ENCODE measurements around the gene NPEPL1. TPM values are rescaled to one million over a fixed set of nuclear protein-coding genes. Genes with fewer than 3 reads are reported as not detected.

Gene NPEPL1
- polyA plus RNA-seq, 4 donors, result 33.4 to 57.8 (median 48.4) TPM

DNA sequence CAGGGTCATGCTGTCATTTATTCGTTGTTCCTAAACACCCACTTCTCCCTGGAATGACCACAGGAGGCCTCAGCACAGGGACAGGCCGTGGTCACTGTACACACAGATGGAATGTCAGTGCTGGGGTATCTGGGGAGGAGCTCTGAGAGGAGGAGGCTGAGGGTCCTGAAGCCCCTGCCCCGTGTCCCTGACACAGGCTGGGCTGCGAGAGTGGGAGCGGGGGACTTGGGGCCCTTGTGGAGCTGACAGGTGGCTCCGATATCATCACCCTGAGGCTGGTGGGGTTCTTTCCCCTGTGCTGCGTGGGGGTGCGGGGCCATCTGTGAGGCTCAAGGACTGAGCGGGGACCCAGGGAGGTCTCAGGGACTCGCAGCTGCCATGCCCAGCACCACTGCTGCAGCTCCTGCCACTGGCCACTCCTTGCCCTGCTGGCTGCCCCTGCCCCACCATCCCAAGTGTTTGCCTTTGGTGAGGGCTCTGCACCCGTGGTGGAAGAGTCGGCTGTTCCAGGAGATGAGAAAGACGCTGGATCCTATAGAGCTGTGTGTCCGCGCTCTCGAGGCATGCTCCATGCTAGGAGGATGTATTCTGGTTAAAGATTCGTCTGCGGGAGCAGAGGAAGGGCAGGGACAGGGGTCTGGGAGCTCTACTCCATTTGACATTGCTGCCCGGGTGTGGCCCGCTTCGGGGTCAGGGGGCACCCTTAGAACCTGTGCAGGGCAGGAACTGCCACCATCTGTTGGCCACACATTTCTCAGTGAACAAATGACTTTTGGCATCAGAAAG lies 18.9 kb downstream of the NPEPL1 start:
- DNase-seq (ENCODE audit: low read depth in 4 of 4, low spot score in 2 of 4), result no peak

DNA sequence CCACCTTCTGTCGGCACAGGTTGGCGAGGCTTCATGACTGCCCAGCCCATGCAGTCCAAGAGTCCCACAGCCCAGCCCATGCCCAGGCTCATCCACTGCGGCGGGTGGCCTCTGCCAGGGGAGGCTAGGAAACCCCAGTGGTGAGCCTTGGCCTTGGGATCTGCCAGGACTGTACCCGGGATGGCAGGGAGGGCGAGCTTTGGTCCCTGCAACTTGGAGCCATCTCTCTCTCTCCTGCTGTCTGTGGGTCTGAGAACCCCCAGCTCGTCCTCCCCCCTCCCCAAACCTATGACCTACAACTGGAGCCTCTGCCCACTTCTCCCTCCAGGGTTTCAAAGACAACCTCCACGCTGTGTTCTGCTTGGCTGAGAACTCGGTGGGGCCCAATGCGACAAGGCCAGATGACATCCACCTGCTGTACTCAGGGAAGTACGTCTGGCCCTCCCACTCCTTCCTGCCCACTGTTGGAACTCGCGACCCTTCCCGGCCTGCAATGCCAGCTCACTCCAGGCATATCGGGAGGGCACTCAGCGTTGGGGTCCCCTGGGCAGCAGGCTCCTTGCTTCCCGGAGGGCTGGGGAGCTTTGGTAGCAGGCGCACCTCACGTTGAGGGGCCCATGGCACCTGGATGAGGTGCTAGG lies 19.7 kb downstream of the NPEPL1 start:
- DNase-seq (ENCODE audit: low read depth in 4 of 4, low spot score in 2 of 4), result no peak

- DNase-seq (ENCODE audit: low read depth in 4 of 4, low spot score in 2 of 4), result no peak
Measured at GRCh38 chr20:58712806-58713731, 20.5 kb downstream of the NPEPL1 start.

- DNase-seq (ENCODE audit: low read depth in 4 of 4, low spot score in 2 of 4), result no peak
Measured at GRCh38 chr20:58713801-58714339, 21.3 kb downstream of the NPEPL1 start.

DNA sequence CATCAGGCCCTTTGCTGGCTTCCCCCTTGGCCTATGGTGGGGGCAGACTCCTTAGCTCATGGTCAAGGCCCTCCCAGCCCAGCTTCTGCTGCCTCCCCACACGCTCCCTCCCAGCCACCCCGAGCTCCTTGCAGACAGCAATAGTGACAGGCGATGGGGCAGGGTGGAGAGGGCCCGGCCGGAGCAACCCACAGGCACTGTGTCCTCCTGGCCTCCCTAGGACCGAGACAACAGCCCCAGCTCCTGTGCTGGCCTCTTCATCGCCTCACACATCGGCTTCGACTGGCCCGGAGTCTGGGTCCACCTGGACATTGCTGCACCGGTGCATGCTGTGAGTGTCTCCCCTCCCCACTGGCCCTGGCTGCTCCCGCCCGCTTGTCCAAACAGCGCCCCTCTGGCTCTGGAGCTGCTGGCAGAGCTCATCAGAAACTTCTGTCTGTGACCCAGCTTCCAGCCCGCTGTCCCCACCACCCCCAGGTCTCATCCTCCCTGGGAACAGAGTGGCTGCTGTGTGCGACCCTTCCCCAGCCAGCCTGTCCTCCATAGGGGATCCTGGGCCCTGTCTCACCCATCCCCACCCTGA lies 21.8 kb downstream of the NPEPL1 start:
- DNase-seq (ENCODE audit: low read depth in 4 of 4, low spot score in 2 of 4), result no peak

DNA sequence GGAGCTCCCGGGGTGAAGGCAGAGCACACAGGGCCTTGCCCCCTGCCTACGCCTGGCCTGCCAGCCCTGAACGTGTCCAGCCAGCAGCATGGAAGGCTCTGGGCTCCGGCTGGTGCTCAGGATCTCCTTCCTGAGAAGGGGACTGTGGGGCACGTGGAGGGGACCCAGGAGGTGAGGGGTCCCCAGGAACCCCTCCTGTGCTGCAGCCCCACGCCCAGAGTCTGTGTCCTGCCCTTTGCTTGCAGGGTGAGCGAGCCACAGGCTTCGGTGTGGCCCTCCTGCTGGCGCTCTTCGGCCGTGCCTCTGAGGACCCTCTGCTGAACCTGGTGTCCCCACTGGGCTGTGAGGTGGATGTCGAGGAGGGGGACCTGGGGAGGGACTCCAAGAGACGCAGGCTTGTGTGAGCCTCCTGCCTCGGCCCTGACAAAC lies 22.3 kb downstream of the NPEPL1 start:
- no peak for DNase-seq (ENCODE audit: low read depth in 4 of 4, low spot score in 2 of 4)

- no peak for DNase-seq (ENCODE audit: low read depth in 4 of 4, low spot score in 2 of 4)
Measured at GRCh38 chr20:58715391-58715800, 22.8 kb downstream of the NPEPL1 start.

DNA sequence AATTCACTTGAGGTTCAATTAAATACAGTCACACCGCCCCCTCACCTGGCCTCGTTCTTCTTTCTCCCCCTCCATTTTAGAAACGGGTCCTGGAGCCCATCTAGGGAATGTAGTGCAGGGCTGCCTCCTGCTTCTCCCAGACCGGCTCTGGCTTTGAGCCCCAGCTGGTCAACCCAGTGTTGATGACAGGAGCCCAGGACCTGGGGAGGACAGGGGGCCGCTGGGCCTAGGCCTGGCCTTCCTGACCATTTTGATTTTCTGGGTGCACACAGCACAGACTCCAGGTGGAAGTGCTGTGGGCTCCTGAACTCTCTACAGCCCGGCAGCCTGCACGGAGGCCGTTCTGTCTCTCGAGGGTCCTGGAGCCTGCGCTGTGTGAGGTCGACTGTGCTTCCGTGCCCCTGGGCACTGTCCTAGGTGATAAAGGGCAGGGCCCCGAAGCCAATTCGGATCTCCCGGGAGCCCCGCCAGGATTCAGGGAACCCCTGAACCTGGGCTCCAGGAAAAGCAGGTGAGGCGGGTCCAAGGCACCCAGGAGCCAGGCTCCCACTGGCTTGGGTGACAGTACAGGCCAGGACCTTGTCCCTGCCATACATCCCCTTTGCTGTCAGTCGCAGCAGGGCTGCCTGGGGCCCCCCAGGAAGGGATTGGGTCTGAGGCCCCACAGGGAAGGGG lies 23.3 kb downstream of the NPEPL1 start:
- no peak for DNase-seq (ENCODE audit: low read depth in 4 of 4, low spot score in 2 of 4)

DNA sequence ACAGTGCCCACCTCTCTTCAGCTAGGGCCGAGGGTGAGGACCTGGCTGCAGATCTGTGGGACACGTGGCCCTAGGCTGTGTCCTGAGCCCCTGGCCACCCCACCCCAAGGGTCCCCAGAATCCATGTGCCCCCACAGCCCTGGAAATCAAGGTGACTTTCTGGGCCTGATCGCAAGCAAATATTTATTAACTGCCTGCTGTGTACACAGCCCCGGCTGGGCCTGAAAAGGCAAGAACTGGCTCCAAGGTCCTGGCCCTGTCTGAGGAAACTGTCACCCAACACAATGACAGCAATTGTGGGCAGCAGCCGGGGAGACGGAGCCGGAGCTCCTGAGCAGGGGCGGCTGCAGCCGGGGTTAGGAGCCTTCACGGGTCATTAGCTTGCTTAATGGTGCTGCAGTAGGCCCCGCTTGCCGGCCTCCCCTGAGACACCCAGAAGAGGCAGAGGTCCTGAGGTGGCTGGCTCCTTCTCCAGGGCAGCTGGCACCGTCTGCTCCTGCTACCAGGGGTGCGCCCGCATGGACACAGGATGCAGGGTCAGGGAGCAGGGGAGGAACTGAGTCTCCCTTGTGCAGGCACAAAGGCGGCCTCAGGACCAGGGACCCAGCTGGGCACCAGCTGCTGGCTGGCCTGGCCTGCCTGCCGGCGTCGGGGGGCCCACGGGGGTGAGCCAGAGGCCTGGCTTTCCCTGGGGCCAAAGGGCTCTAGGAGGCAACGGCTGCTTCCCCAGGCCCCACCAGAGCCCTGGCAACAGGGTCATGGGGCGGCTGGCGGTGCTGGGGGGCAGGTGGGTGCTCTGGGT lies 24.1 kb downstream of the NPEPL1 start:
- DNase-seq (ENCODE audit: low read depth in 4 of 4, low spot score in 2 of 4), result no peak

GRCh38 chr20:58717278-58718091 lies 24.9 kb downstream of the NPEPL1 start:
- no peak for DNase-seq (ENCODE audit: low read depth in 4 of 4, low spot score in 2 of 4)

- no peak for DNase-seq (ENCODE audit: low read depth in 4 of 4, low spot score in 2 of 4)
Measured at GRCh38 chr20:58718121-58718563, 25.5 kb downstream of the NPEPL1 start.

- DNase-seq (ENCODE audit: low read depth in 4 of 4, low spot score in 2 of 4), result no peak
Measured at GRCh38 chr20:58718729-58719128, 26.1 kb downstream of the NPEPL1 start.

- no peak for DNase-seq (ENCODE audit: low read depth in 4 of 4, low spot score in 2 of 4)
Measured at GRCh38 chr20:58719258-58719657, 26.7 kb downstream of the NPEPL1 start.

DNA sequence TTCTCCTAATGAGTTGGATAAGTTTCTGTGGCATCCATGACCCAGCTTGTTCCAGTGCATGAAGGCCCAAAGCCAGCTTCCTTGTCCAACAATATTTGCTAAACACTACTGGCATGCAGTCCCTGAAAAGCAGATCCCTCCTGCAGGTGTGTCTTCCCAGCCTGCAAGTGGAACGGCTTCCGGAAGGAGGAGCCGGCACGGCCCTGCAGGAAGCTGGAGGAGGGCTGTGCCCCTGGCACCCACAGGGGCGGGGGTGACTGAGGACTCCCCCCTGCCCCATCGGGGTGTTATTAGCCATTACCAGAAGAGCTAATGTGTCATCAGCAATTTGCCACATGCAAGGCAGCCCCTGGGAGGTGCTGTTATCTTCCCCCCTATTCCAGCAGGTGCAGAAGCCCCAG lies 27.4 kb downstream of the NPEPL1 start:
- no peak for DNase-seq (ENCODE audit: low read depth in 4 of 4, low spot score in 2 of 4)

DNA sequence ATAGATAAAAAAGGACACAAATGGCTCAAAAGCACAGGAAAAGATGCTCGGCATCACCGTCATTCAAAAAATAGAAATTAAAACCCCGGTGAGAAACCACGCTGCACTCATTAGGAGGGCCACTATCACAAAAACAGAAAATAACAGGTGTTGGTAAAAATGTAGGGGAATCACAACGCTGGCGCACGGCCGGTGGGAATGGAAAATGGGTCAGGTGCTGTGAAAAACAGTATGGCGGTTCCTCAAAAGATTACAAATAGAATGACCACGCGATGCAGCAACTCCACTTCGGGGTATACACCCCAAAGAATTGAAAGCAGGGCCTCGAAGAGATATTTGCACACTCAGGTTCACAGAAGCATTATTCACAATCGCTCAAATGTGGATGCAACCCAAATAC lies 28.3 kb downstream of the NPEPL1 start:
- no peak for DNase-seq (ENCODE audit: low read depth in 4 of 4, low spot score in 2 of 4)

GRCh38 chr20:58721951-58722778 lies 29.6 kb downstream of the NPEPL1 start:
- DNase-seq (ENCODE audit: low read depth in 4 of 4, low spot score in 2 of 4), result no peak

DNA sequence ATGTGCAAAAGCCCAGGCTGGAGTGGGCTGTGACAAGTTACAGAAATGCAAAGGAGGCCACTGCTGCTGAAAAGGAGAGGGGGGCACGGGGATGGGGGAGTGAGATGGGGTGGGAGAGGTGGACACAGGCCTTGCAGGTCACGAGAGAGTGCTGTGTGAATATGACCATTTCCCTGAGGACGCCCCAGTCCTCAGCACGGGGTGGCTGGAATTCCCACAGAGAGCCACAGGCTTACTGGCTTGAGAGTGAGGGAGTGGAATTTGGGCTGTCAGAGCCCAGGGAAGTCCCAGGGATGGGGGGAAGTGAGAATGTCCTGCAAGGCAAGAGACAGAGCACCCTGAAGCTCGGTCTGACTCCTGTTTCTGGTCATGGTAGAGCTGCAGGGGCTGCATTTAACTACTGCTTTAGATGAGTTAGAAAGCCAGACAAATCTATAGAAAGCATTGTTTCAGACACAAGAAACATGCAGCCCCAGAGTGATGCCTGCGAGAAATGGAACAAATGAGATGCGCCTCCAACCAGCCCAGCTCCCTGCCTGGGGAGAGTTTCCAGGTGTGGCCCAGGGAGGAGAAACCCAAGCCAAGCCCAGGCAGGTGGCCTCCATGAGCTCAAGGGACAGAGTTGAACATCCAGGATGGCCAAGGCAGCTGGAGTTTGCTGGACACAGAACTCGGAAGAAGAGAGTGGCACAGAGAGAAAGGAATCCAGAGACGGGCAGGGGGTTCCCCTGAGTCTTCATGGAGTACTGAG lies 30.5 kb downstream of the NPEPL1 start:
- no peak for DNase-seq (ENCODE audit: low read depth in 4 of 4, low spot score in 2 of 4)

Measured in left renal cortex interstitium (tissue), 4 donors.